Measurements from ENCODE around the gene METTL25.

GRCh38 chr12:82430541-82431145 lies 72.3 kb downstream of the METTL25 start:
- TF ChIP-seq, protein P1, sequence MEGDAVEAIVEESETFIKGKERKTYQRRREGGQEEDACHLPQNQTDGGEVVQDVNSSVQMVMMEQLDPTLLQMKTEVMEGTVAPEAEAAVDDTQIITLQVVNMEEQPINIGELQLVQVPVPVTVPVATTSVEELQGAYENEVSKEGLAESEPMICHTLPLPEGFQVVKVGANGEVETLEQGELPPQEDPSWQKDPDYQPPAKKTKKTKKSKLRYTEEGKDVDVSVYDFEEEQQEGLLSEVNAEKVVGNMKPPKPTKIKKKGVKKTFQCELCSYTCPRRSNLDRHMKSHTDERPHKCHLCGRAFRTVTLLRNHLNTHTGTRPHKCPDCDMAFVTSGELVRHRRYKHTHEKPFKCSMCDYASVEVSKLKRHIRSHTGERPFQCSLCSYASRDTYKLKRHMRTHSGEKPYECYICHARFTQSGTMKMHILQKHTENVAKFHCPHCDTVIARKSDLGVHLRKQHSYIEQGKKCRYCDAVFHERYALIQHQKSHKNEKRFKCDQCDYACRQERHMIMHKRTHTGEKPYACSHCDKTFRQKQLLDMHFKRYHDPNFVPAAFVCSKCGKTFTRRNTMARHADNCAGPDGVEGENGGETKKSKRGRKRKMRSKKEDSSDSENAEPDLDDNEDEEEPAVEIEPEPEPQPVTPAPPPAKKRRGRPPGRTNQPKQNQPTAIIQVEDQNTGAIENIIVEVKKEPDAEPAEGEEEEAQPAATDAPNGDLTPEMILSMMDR (IDR thresholded peaks at IDR 0.05) = no peak
- TF ChIP-seq POLR2A (IDR thresholded peaks at IDR 0.05) = no peak
